ENCODE data around the gene NUDC. TPM values are rescaled to one million over a fixed set of nuclear protein-coding genes. Genes with fewer than 3 reads are reported as not detected.

NUDC gene
- total and polyA plus RNA-seq, 2 of the 13 experiments (the other 11 are each of a cell fraction or from before 2014, with no cell fraction given): 34.7 to 104 TPM

GRCh38 chr1:26910343-26911160 is 11.0 kb upstream of the NUDC start (continued):
- no peak for TF ChIP-seq MAFG (CRISPR knock-in tag; IDR thresholded peaks at IDR 0.05)
- peak; percentile 56; the same call in 1 of the 2 replicates for TF ChIP-seq AFF4 (CRISPR knock-in tag; IDR thresholded peaks at IDR 0.05)
- no peak; the same call in 1 of the 2 replicates for TF ChIP-seq ZMYM4 (CRISPR knock-in tag; IDR thresholded peaks at IDR 0.05)
- TF ChIP-seq NR2C2 (CRISPR knock-in tag; IDR thresholded peaks at IDR 0.05; ENCODE audit: borderline replicate concordance): peak; percentile 73
- TF ChIP-seq GPBP1L1 (CRISPR knock-in tag; IDR thresholded peaks at IDR 0.05): no peak
- TF ChIP-seq SYNCRIP (IDR thresholded peaks at IDR 0.05; ENCODE audit: insufficient read depth, low read depth, low read length): no peak
- peak; percentile 84 for TF ChIP-seq GFI1 (CRISPR knock-in tag; IDR thresholded peaks at IDR 0.05; ENCODE audit: borderline replicate concordance)
- peak; percentile 89 for TF ChIP-seq PITX1 (CRISPR knock-in tag; IDR thresholded peaks at IDR 0.05)
- TF ChIP-seq SOX6 (IDR thresholded peaks at IDR 0.05): no peak
- peak; percentile 94 for TF ChIP-seq SOX6 (CRISPR knock-in tag; IDR thresholded peaks at IDR 0.05)
- no peak for TF ChIP-seq GTF2F1 (IDR thresholded peaks at IDR 0.05; ENCODE audit: low read length)
- TF ChIP-seq, protein P1, sequence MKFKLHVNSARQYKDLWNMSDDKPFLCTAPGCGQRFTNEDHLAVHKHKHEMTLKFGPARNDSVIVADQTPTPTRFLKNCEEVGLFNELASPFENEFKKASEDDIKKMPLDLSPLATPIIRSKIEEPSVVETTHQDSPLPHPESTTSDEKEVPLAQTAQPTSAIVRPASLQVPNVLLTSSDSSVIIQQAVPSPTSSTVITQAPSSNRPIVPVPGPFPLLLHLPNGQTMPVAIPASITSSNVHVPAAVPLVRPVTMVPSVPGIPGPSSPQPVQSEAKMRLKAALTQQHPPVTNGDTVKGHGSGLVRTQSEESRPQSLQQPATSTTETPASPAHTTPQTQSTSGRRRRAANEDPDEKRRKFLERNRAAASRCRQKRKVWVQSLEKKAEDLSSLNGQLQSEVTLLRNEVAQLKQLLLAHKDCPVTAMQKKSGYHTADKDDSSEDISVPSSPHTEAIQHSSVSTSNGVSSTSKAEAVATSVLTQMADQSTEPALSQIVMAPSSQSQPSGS (CRISPR knock-in tag; IDR thresholded peaks at IDR 0.05): peak; percentile 74; the same call in 1 of the 2 replicates
- TF ChIP-seq MXD4 (CRISPR knock-in tag; IDR thresholded peaks at IDR 0.05): peak; percentile 47; the same call in 1 of the 2 replicates
- no peak for TF ChIP-seq GABPA (IDR thresholded peaks at IDR 0.05; ENCODE audit: low read depth, low read length)
- TF ChIP-seq GABPA (CRISPR knock-in tag; IDR thresholded peaks at IDR 0.05; ENCODE audit: low read depth): peak; percentile 72; the same call in 1 of the 2 replicates
- TF ChIP-seq ZNF251 (CRISPR knock-in tag; IDR thresholded peaks at IDR 0.05): no peak
- TF ChIP-seq ZNF275 (CRISPR knock-in tag; IDR thresholded peaks at IDR 0.05; ENCODE audit: borderline replicate concordance): 0 out of 2 replicates have a peak, but pooled peaks have one; percentile 30
- TF ChIP-seq TEAD3 (CRISPR knock-in tag; optimal IDR thresholded peaks at IDR 0.05; ENCODE audit: borderline replicate concordance): peak; percentile 91
- TF ChIP-seq ELF1 (CRISPR knock-in tag; IDR thresholded peaks at IDR 0.05): no peak; the same call in 1 of the 2 replicates
- no peak for TF ChIP-seq NFE2 (CRISPR knock-in tag; IDR thresholded peaks at IDR 0.05)

All from HepG2 (cell line).